ENCODE data around the gene PTPN23. TPM values are rescaled to one million over a fixed set of nuclear protein-coding genes. Genes with fewer than 3 reads are reported as not detected.

PTPN23 gene
- total and polyA plus RNA-seq, 2 of the 8 experiments (the other 6 are each of a cell fraction or from before 2014, with no cell fraction given), result 2.9 to 46.7 TPM

- TF ChIP-seq ASH2L (IDR thresholded peaks at IDR 0.05; ENCODE audit: low read length) (no peak), KDM4A (IDR thresholded peaks at IDR 0.05; ENCODE audit: low read depth, low read length, severe bottlenecking) (no peak)
Observed at GRCh38 chr3:47356201-47356600, 24.6 kb upstream of the PTPN23 start (continued).
